Smooth muscle cell (in vitro differentiated cells): ENCODE measurements around the gene MACROD2. TPM values are rescaled to one million over a fixed set of nuclear protein-coding genes. Genes with fewer than 3 reads are reported as not detected.

ENCODE experiments used
- DNase-seq: peaks from one replicate; lab custom pipeline; 2025; ENCODE audit not compliant: unreplicated experiment; lab: John Stamatoyannopoulos, UW
- H2AFZ ChIP-seq: fragments of 200-600 bp; sonication (generic); 2 replicates; pipeline ENCODE4 v1.6.0; 2016; ENCODE audit warnings: antibody characterized with exemption, low read depth, mild to moderate bottlenecking
- H3F3A ChIP-seq: fragments of 200-600 bp; sonication (generic); 2 replicates; pipeline ENCODE4 v1.6.0; 2017; ENCODE audit warnings: antibody characterized with exemption, low read depth
- H3K27ac ChIP-seq: fragments of 200-600 bp; sonication (generic); 2 replicates; pipeline ENCODE4 v1.5.1; 2016; ENCODE audit warnings: low read depth, mild to moderate bottlenecking
- H3K27me3 ChIP-seq: fragments of 200-600 bp; sonication (generic); 2 replicates; pipeline ENCODE4 v1.6.1; 2016; ENCODE audit warnings: low read depth, mild to moderate bottlenecking
- H3K36me3 ChIP-seq: fragments of 200-600 bp; sonication (generic); 2 replicates; pipeline ENCODE4 v1.5.1; 2016; ENCODE audit warnings: low read depth
- H3K4me1 ChIP-seq: fragments of 200-600 bp; sonication (generic); 2 replicates; pipeline ENCODE4 v1.5.1; 2016; ENCODE audit warnings: low read depth
- H3K4me2 ChIP-seq: fragments of 200-600 bp; sonication (generic); 2 replicates; pipeline ENCODE4 v1.6.0; 2016; ENCODE audit warnings: mild to moderate bottlenecking
- H3K4me3 ChIP-seq: fragments of 200-600 bp; sonication (generic); 2 replicates; pipeline ENCODE4 v1.5.1; 2016; ENCODE audit warnings: mild to moderate bottlenecking
- H3K79me2 ChIP-seq: fragments of 200-600 bp; sonication (generic); 2 replicates; pipeline ENCODE4 v1.6.0; 2016; ENCODE audit warnings: low read depth, mild to moderate bottlenecking
- H3K9ac ChIP-seq: fragments of 200-600 bp; sonication (generic); 2 replicates; pipeline ENCODE4 v1.6.0; 2016; ENCODE audit warnings: low read depth
- H3K9me3 ChIP-seq: fragments of 200-600 bp; sonication (generic); replicated peaks from 2 replicates; pipeline ENCODE4 v1.5.1; 2016; ENCODE audit warnings: low read depth
- H4K20me1 ChIP-seq: fragments of 200-600 bp; sonication (generic); 2 replicates; pipeline ENCODE4 v1.6.0; 2016; ENCODE audit warnings: low read depth
- CTCF ChIP-seq: fragments of 200-600 bp; sonication (generic); IDR thresholded peaks from 2 replicates; pipeline ENCODE4 v1.5.1; 2017; ENCODE audit warnings: borderline replicate concordance, mild to moderate bottlenecking, antibody characterized with exemption; ENCODE audit not compliant: insufficient read depth, poor library complexity, severe bottlenecking
- WGBS: methylation state at CpG from one replicate; pipeline ENCODE4 v1.1.7; 2016; ENCODE audit warnings: low lambda C conversion rate; 5-methylcytosine and 5-hydroxymethylcytosine counted together
- polyA plus RNA-seq: library from polyadenylated mRNA; unstranded; fragments of >200 nt; fragmentation: Nextera tagmentation; extraction: Ambion mirVana; gene quantifications from 2 replicates; pipeline ENCODE4 v1.2.1, GENCODE V29; 2016
- total RNA-seq: library from RNA; depleted of rRNA; stranded (reverse); fragments of >200 nt; gene quantifications from 2 replicates; pipeline ENCODE4 v1.2.3, GENCODE V29; 2014

The MACROD2 gene
- total and polyA plus RNA-seq, 2 experiments from 2014 or later, result 0.04 to 0.32 TPM

- Histone ChIP-seq H3K4me3 (no peak overlapping the region), H3K4me2 (no peak overlapping the region), H3K27ac (no peak overlapping the region), H3F3A (no peaks in the 10 kb centered on the region), H3K9ac (no peak overlapping the region), H3K9me3 (no peaks in the 10 kb centered on the region), H3K27me3 (no peaks in the 10 kb centered on the region), H3K36me3 (no peaks in the 10 kb centered on the region), H2AFZ (no peak overlapping the region), H4K20me1 (no peaks in the 10 kb centered on the region), H3K79me2 (no peaks in the 10 kb centered on the region), H3K4me1 (no peaks in the 10 kb centered on the region)
- DNase-seq, result no peak
- TF ChIP-seq CTCF, result no peak
These were observed 1323.4 kb downstream of the MACROD2 start for GRCh38 chr20:15318682-15319081.

DNA sequence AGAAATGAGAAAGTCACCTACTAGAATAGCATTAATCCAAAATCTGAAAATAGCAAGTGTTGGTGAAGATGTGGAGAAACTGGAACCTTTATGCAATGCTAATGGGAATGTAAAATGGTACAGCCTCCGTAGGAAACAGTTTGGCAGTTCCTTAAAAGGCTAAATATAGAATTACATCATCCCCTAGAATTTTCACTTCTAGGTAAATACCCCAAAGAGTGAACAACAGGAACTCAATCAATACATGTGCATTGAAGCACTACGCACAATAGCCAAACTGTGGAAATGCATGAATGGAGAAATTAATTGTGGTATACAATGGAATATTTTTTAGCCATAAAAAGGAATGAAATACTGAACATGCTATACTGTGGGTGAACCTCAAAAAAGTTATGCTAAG, 1324.1 kb downstream of the MACROD2 start:
- Histone ChIP-seq H3K9me3 (no peaks in the 10 kb centered on the region), H3K27me3 (no peaks in the 10 kb centered on the region), H3K79me2 (no peaks in the 10 kb centered on the region), H3K9ac (no peak overlapping the region), H3F3A (no peaks in the 10 kb centered on the region), H3K4me1 (no peaks in the 10 kb centered on the region), H2AFZ (no peak overlapping the region), H4K20me1 (no peaks in the 10 kb centered on the region), H3K4me2 (no peak overlapping the region), H3K4me3 (no peak overlapping the region), H3K36me3 (no peaks in the 10 kb centered on the region), H3K27ac (no peak overlapping the region)
- no peak for TF ChIP-seq CTCF
- 94% methylated on average over 2 of the region's 2 CpGs for WGBS
- DNase-seq, result no peak

DNA sequence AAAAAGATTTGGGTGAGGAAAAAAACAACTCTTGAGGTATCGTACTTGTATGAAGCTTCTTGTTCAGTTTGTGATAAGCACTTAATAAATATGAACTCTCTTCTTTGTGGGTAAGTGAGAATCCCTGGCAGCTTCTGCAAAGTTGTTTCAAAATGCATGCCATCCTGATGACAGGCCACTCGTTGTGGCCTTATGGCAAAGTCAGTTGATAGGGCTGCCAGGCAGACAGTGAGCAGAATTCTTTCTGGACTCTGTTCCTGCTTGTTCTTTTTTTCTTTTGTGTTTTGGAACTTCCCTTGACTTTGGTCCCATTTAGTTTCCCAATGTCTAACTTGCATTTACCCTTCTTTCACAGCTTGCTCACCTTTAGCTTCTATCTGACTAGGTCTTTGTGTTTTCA, 1325.6 kb downstream of the MACROD2 start:
- no peak overlapping the region for H3K9ac ChIP-seq
- H4K20me1 ChIP-seq, result no peaks in the 10 kb centered on the region
- WGBS, result 21% methylated on average over 2 of the region's 2 CpGs
- H3K9me3 ChIP-seq, result no peaks in the 10 kb centered on the region
- no peaks in the 10 kb centered on the region for H3K36me3 ChIP-seq
- H3K79me2 ChIP-seq, result no peaks in the 10 kb centered on the region
- TF ChIP-seq CTCF, result no peak
- DNase-seq, result no peak
- H3K27me3 ChIP-seq, result no peaks in the 10 kb centered on the region
- H3F3A ChIP-seq, result no peaks in the 10 kb centered on the region
- peak overlapping the region; percentile 7 for H3K4me2 ChIP-seq
- no peaks in the 10 kb centered on the region for H3K4me1 ChIP-seq
- no peak overlapping the region for H3K4me3 ChIP-seq
- peak overlapping the region; percentile 4 for H2AFZ ChIP-seq
- H3K27ac ChIP-seq, result no peak overlapping the region

GRCh38 chr20:15327123-15327522, 1331.8 kb downstream of the MACROD2 start:
- Histone ChIP-seq H4K20me1 (no peaks in the 10 kb centered on the region), H3K36me3 (no peaks in the 10 kb centered on the region), H3K27ac (no peak overlapping the region), H3K4me2 (no peak overlapping the region), H3K27me3 (no peaks in the 10 kb centered on the region), H3K4me3 (no peak overlapping the region), H3K9me3 (no peaks in the 10 kb centered on the region), H3F3A (no peaks in the 10 kb centered on the region), H3K4me1 (no peaks in the 10 kb centered on the region), H3K9ac (no peak overlapping the region), H2AFZ (no peak overlapping the region), H3K79me2 (no peaks in the 10 kb centered on the region)
- 98% methylated on average over 4 of the region's 4 CpGs for WGBS
- no peak for TF ChIP-seq CTCF
- DNase-seq, result no peak
